Stimulated activated CD8-positive, alpha-beta memory T cell treated with anti-CD3 and anti-CD28 coated beads, Interleukin-7, amount 100 ng/mL, for 4 hours (primary cell): ENCODE results near the gene BMP3.

Source experiments
- DNase-seq, 2 donors: peaks; one replicate each; pipeline ENCODE4 v3.0.0-alpha.2; 2020; ENCODE audit warnings: low read depth in 2 of 2

BMP3 gene

DNA sequence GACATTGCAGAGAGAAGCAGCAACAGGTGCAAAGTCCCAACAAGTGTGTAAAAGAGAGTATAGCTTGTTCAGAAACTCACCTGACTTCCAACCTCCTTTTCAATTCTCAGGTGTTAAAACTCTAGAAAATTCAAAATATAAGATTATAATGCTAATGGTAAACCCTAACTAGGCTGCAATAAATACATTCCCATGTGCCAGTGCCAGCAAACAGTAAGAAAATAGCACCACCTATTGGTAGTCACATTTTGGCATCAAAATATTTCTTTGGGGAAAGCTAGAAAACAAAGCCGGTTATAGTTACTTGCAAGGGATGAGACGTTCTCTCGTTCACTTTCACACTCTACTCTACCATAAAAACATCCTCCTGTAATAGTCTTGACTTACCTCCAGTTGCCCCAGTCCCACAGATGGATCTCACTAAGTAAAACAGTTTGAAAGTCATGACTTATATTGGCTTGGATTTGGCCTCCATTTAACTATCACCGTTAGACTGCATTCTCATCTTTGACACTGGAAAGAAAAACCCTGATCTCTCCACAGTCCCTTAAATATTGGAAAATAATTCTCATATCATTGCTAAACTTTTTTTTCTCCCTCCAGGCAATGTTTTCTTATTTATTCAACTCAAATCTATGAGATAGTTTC is 9.6 kb downstream of the BMP3 start:
- no peak for DNase-seq

DNA sequence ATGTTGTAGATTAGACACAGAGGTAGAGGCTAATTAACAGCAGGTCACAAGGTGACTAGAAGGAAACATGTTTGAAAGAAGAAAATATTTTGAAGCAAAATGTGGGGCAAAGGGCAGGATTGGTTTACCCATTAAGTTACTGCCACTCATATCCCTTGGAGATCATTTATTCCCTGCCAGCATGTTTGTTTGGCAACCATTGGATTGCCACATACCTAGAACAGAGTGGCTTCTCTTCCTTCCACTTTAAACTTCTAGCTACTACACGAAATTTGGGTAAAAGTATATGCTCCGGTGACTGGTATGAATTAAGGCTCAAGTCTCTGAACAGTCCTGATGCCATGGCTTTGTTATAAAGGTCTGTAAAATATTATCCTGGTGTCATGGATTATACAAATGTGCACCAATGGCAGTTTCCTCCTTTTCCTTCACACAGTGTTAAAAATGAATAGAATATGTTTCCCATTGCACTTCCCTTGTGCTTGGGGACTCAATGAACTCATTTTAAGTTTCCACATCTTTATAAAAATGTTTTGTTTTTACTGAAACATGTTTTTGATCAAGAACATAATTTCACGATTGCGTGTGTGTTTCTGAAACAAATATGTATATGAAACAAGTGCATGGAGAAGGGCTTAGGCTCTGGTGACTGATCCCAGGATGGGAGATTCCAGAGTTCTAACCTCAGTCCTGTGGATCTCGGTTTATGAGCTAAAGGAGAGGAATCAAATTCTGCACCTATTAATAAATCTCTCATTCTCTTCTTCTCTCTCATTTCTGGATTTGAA is 12.3 kb downstream of the BMP3 start:
- no peak for DNase-seq

DNA sequence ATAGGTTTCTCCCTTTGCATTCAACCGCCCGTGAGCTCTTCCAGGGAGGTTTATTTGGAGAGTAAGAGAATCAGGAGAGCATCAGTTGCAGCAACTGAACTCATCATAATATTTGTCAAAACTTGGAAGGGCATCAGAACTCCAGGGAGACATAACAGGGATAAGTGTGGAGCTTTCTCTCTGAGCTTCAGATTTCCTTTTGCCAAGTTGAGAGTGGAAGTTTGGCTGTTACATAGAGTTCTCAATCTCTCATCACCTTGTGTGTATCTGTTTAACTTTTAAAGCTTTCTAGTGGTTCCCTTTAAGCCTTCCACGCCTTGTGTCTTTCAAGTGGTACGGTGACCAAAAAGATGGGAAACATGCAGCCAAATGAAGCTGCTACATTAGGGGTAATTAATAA is 18.8 kb downstream of the BMP3 start:
- no peak for DNase-seq

DNA sequence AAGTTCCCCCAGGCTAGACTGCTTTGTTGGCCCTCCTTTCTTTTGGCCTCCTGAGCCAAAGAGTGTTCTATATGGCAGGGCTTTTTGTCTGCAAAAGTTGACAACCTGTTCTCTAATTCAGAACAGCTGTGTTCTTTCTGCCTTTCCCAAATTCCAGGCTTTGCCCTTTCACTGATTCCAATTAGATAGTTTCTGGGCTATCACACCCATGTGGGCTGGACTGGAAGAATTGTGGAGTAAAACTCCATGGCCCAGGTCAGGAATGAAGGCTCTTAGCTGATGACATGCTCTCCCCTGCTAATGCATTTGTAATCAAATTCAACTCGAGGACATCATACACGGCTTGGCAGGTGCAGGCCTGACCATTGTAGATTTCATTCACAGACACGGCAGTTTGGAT is 19.4 kb downstream of the BMP3 start:
- no peak for DNase-seq

DNA sequence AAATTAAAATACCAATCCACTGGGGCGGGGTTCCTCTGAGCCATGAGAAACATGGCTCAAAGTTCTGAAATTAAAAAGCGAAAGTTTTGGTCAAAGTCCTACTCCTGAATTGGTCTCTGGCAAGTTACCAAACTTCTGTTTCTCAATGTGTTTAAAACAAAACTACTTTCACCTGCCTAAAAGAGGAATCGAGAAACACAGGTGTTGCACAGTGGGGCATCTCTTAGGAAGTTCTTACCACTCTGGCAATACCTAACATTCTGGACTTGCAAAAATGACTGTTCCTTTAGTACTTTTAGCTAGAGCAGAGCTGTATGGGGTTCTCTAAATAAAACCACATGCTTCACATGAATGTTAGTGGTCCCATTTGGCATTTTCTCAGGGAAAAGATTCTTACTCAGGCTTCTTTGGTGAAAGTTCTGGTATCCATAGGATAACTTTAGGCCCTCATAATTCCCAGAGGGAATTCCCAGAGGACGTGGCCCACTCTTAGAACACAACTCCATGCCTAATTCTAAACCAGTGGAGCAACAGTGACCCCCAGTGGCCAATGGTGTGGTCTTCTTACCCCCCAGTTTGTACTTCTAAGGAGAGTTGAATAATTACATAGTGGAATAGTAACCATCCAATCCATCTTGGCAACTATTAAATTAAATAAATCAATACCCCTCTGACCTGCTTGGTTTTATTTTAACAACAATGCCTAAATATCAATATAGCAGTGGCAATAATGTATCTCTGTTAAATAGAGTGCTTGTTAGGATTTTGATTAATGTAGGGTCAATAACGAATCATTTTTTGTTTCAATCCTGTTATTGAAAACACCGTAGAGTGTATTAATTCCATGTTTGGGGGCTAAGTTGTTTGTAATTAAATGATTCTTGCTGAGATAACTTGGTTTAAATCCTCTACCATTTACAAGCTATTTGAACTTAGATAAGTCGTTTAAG is 21.9 kb downstream of the BMP3 start:
- no peak for DNase-seq

DNA sequence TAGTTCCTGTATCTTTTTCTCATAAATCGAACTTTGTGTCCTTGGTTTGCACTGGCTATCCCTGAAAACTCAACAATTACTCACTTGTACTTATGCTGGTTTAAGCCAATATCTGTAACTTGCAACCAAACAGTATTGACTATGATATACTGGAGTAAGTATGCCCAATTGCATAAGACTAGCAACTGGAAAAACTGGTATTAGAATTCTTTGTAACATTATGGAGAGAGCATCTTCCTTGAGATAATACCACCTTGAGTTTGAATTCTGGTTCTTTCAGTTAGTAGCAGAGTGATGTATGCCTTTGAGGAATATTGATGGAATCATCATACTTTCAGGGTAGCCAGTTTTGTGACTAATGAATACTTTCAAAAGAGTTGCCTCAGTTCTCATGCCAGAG is 28.1 kb downstream of the BMP3 start:
- DNase-seq = no peak

DNA sequence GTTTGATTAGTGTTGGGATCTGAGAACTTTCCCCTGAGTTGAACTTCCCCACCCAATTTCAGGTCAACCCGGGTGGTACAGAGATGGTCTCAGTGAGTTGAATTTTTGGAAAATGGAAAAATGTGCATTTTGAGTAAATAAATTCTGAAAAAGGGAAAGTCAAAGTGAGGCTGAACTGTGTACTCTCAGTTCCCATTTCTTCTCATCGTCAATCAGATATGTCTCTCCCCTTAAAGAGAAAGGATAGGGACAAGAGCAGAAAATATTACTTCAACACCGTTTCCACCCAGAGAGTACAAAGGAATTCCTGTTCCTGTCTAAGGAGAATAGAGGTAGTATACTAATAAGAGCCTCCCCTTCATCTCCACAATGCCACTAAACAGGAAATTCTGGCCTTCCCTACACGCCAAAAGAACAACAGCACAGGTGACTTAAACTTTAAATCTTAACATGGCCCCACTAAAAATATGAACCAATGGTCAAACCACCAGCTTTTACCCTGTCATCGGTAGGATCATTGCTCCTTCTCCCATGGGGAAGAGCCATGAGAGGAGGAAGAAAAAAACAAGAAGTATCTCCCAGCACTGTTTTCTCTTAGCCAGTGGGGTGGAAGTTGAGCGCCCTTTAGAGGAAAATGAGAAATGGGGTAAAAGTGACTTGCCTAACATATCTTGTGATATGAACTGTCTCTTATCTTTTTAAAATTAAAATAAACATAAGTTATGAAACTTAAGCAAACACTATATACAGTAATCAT is 30.3 kb downstream of the BMP3 start:
- no peak for DNase-seq

DNA sequence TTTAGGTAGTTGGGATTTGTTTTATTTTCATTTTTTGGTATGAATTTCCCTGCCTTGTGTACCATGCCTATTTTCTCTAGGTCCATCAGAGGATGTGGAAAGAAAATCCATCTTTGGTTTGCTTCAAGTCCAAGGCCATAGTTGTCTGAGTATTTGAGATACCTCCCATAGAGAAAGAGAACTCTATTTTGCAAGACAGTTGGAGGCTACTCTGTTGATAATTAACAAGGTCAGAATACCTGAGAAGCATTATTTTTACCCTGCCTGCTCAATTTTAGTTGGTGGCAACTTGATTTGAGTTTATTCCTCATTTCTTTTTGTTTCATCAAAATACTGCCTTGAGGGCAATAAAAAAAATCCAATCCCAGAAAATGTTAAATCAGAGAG is 30.8 kb downstream of the BMP3 start:
- DNase-seq = no peak

DNA sequence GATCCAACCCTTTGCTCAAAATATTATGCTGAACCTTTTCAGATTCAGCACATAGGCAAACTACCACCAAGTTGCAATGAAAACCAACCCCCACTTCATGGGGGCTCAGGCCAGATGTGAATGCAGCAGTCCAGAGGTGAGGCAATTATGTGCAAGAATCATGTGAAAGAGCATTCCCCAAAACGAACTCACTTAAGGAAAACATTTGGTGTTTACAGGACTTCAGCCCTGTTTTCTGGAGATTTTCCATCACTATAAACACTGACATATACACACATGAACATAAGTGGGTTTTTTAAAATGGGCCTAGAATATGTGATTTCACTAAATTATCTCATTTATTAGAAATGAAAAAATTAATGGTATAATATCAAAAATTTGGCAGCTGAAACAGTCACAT is 31.5 kb downstream of the BMP3 start:
- DNase-seq = no peak

DNA sequence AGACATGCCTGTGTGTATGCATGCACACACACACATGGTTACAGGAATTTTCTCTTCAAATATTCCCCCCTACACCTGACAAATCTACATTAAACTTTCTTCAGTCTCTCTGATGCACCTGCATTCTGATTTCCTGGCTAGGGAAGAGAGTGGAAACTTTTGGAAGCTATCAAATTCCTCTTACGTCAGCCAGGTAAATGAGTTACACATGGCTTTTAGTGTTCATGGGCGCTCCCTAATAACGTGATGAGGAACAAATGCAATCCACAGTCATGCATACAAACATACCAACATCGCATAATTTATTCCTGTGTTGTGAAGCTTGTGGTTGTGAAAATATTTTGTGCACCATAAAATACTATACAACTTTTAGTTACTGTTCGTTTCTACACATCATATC is 34.9 kb downstream of the BMP3 start:
- no peak for DNase-seq

DNA sequence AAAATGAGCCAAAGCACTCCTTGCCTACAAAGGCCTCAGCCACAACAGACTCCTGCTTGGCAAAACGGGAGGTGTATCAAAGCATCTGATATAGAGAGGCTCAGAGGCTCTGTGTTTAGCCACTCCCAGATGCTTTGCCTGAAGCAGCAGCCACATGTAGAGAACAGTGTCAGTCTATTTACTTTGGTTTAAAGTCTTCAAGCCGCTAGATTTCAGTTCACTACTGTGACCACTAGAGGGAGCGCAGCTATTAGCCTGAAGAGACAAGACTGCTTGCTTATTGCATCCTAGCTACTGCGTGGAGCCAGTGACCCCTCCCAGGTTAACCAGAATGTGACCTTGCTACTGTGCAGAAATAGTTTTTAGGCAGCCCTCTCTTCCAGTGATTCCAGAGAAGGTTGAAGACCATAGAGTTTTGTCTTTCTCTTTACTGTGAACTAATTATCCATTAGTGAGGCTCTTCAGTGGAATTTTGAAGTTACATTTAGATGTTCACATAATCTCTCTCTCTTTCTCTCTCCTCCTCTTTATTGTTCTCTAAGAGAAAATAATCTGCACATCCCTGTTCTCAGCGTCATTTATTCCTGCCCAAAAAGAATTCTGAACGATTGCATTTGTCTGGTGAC is 39.3 kb downstream of the BMP3 start:
- DNase-seq = peak in 1 of 2 donors; percentile 38

DNA sequence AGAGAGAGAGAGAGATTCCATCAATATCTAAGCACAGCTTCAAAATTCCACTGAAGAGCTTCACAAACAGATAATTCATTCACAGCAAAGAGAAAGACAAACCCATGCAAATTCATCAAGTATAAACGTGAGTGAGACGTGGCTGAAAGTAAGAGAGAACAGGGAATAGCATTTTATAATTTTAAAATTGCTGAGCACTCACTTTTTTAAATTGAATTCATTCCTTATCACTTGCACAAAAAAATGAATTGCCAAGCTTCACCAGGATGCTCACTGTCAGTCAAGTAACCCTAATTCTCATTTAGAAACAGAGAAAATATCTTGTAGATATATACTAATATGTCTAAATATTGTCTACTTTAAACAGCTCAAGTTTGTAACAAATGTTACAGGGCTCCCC is 40.5 kb downstream of the BMP3 start:
- DNase-seq = no peak

DNA sequence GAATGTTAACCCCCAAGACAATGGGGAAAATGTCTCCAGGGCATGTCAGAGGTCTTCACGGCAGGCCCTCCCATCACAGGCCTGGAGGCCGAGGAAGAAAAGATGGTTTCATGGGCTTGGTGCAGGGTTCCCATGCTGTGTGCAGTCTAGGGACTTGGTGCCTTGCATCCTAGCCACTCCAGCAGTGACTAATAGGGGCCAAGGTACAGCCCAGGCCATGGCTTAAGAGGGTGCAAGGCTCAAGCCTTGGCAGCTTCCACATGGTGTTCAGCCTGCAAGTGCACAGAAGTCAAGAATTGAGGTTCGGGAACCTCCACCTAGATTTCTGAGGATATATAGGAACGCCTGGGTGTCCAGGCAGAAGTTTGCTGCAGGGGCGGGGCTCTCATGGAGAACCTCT is 50.6 kb downstream of the BMP3 start:
- DNase-seq = no peak

DNA sequence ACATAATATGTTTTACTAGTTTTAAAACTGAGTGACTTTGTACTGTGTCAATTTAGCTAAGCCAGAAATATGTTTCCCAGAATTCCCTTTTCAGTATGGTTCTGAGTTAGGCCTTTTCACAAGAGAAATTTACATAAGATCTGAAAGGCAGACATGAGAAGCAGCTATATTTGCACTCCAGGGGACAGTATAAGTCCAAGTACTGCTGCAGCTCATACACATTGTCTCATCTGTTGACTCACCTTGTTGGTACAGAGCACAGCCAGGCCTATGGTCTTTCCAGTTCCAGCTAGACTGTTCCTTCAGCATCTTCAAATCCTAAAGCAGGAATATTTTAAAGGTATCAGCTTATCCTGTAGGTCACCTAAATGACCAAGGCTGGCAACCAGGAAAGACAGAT is 53.5 kb downstream of the BMP3 start:
- no peak for DNase-seq

DNA sequence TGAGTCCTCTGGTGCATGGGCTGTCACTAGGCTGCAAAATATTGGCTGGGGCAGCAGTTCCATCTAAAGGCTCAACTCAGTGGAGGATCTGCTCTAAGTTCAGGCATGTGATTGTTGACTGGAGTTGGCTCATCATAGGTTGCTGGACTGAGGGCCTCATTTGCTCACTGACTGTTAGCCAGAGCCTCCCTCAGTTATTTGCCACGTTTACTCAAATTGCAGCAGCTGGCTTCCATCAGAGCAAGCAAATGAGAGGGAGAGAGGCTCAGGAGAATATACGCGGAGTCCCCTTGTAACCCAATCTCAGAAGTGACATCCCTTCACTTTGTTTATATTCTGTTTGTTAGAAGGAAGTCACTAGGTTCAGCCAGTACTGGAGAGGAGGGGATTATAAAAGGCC is 54.1 kb downstream of the BMP3 start:
- DNase-seq = no peak

DNA sequence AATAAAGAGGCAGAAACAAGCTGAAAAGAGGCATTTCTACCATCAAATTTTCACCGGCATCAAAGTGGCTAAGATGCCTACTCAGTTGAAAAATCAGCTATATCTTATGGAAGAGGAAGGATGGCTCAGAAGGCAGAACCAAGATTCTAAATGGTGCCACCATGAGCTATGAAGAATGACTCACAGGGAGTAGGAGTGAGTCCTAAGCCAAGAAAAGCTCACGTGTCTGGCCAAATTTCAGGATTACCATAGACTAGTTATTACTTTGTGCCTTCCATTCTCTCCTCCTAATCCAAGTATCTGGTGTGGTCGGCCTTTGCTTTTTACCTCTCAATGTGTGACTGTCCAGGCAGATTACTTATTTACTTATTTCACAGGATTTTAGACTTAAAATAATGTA is 54.8 kb downstream of the BMP3 start:
- DNase-seq = no peak

DNA sequence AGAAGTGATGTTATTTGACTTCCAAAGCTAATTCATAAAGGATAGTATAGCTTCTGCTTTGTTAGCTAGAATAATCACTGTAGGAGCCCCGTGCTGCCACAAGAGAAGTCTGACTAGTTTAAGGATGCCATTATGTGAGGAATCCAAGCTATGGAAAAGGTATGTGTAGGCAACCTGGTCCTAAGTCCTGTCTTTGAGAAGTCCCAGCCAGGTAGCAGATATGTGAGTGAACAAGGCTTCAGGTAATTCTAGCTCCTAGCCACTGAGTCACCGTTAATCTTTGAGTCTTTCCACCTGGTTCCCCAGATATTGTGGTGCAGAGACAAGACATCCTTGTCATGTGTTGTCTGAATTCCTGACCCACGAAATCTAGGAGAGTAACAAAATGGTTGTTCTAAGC is 55.5 kb downstream of the BMP3 start:
- no peak for DNase-seq

DNA sequence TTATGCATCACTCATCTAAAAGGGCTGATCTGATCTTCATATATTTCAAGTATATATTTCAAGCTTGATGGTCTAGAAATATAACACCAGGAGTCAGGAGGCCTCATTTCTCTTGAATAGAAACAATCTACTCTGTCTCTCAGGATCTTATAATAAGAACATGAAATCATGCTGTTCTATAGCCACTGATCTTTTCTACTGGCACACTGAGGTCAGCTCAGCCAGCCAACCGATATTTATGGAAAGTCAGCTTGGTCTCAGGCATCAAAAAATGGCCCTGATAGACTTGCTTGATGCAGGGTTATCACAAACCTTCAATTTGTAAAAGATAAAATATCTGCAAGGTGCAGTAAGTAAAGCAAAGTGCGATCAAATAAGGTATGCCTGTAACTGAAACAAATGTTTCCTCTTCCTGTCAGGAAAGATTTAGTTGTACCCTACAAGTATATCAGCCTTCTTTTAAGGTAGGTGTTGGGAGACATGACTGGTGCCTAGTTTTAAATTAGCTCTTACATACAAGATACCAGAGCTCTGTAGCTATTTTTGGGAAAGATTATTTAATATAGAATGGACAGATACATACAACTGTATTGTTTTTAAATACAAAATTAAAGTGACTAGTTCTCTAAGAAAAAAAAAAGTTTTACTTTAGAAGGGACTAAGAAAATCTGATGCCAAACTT is 63.4 kb downstream of the BMP3 start:
- DNase-seq = no peak

DNA sequence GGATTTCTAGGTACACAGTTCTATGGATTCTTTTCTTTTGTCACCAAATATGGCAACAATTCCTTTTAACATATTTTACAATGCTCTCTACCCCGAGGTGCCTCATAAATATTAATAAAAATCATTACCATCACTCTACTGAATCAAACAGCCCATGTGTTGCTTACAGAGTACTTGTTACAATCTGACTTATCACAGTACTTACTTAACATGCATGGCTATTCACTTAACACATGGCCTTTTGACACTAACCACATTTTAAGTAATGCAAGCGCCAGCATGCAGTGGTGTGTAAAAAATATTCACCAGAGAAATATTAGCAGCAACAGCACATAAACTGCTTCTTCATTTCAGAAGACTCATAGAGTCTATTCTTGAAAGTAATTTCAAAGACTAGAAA is 64.9 kb downstream of the BMP3 start:
- DNase-seq = no peak

DNA sequence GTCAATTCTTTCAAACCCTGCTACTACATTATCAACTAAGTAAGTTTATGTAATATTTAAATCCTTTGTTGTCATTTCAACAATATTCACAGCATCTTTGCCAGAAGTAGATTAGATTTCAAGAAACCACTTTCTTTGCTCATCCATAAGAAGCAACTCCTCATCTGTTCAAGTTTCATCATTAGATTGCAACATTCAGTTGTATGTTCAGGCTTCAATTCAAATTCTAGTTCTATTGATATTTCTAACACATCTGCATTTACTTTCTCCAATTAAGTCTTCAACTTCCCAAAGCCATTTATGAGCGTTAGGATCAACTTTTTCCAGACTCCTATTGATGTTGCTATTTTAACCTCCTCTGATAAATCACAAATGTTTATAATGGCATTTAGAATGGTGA is 66.1 kb downstream of the BMP3 start:
- DNase-seq = no peak

DNA sequence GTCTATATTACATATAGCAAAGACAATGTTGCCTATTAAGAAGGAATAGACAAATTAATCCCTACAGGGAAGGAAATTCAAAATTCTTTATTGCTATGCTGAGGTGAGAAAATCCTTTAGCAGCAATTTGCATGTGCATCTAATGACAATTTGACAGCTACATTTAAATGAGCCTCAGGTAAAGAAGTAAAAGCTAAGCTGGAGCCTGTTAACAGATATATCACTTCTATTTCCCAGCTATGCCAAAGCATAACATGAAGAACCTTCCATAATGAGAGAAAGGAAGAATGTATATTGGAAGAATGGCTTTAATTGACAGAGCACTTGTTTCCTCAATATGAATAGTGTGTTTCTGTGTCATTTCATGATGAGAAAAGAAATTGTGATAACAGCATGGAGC is 71.6 kb downstream of the BMP3 start:
- DNase-seq = no peak
